Non-pigmented ciliary epithelial cell (primary cell): ENCODE data around the gene MS4A15.
"Not testable (repeated sequence)": the region's sequence is repeated elsewhere in the genome, so short reads cannot be mapped to it uniquely, and the experiment has no call there.

Source experiments
- DNase-seq: peaks from one replicate; pipeline ENCODE4 v3.0.0-alpha.2; 2010; ENCODE audit warnings: low read depth

Gene MS4A15

GRCh38 chr11:60809249-60809648 lies 52.6 kb downstream of the MS4A15 start:
- DNase-seq = no peak

DNA sequence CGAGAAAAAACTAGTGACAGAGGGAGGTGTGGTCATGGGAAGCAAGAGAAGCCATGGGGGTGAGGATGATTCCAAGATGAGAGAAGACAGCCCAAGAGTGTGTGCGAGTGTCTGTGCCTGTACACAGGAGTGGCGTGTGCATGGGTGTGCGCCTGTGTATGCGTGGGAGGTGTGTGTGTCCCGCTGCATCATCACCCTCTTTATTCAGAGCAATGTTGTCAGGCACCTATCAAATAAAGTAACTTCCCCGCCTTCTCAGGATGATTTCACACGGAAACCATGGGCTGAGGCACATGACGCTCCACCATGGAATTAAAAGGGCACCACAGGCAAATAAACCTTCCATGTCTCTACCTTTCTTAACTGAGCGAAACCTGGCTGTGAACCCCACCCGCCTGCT lies 53.0 kb downstream of the MS4A15 start:
- no peak for DNase-seq

DNA sequence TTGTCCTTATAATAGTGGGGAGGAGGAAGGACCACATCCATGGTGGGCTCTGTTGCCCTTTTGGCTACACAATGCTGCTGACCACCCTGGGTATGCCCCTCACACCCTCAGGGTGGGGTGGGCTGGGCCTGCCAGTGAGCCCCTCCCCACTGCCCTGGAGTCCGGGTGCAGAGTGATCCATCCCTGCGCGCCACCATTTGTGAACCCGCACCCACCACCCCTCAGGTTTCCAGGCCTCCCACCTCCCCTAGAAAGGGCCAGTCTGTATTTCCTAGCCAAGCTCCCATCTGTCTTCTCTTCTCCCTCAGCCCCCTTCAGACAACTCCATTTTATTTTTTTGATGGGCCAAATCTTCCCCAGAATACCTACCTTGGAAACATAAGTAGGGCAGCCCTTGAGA lies 53.5 kb downstream of the MS4A15 start:
- no peak for DNase-seq

- no peak for DNase-seq
Observed at GRCh38 chr11:60810569-60810968, 53.9 kb downstream of the MS4A15 start.

DNA sequence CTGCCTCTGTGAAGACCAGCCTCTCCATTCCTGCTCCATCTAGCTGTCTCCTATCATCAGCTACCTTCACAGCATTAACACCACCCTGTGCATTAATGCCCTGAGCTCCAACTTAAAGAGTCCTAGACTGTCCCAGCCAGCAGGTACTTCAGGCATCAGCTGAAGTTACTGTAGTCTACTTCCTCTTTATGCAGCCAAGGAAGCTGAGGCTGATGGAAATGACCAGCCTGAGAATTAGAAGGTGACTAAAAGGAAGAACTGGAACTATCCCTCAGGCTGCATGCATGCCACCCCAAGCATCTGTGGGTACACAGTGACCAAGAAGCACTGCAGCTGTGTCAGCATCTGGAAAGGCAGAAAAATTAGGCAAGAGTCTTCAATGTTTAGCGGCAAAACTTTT lies 56.7 kb downstream of the MS4A15 start:
- DNase-seq = no peak

DNA sequence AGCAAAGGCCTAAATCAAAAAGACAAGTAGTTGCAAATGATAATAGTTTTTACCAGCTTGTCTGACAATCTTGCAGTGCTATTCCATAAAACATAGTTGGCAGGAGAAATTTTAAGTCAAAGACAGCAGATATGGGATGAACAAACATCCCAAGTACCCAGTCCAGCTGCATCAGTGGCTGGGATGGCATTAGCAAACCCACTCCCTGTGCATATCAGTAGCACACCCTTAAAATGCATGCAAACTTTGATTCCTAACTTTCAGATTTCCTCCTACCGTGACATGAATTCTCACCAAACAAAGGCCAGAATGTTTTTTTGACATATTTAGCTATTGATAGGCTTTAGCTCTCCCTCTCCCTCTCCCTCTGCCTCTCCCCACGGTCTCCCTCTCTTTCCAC lies 57.4 kb downstream of the MS4A15 start:
- DNase-seq = no peak

- DNase-seq = no peak
Observed at GRCh38 chr11:60816590-60817157, 60.0 kb downstream of the MS4A15 start.

GRCh38 chr11:60818057-60818456 lies 61.4 kb downstream of the MS4A15 start:
- DNase-seq = no peak

GRCh38 chr11:60821827-60822599 lies 65.3 kb downstream of the MS4A15 start:
- no peak for DNase-seq

DNA sequence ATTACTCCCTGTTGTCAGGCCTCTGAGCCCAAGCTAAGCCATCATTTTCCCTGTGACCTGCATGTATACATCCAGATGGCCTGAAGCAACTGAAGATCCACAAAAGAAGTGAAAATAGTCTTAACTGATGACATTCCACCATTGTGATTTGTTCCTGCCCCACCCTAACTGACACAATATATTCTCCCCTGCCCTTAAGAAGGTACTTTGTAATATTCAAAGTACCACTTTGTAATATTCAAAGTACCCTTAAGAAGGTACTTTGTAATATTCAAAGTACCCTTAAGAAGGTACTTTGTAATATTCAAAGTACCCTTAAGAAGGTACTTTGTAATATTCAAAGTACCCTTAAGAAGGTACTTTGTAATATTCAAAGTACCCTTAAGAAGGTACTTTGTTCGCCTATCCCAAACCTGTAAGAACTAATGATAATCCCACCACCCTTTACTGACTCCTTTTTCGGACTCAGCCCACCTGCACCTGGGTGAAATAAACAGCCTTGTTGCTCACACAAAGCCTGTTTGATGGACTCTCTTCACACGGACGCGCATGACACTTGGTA lies 67.2 kb downstream of the MS4A15 start:
- not testable (repeated sequence) for DNase-seq

DNA sequence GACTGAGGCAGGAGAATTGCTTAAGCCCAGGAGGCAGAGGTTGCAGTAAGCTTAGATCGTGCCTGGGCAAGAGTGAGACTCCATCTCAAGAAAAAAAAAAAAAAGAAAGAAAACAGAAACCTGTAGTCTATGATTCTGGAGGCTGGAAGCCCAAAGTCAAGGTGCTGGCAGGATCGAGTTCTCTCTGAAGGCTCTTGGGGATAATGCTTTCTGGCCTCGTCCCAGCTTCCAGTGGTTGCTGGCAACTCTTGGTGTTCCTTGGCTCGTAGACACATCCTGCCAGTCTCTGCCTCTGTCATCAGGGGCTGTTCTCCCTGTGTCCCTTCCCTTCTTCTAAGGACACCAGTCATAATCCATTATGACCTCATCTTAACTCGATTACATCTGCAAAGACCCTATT lies 68.5 kb downstream of the MS4A15 start:
- no peak for DNase-seq

- no peak for DNase-seq
Observed at GRCh38 chr11:60825790-60826189, 69.1 kb downstream of the MS4A15 start.
